ENCODE measurements around the gene PLEKHA1.

The PLEKHA1 gene

DNA sequence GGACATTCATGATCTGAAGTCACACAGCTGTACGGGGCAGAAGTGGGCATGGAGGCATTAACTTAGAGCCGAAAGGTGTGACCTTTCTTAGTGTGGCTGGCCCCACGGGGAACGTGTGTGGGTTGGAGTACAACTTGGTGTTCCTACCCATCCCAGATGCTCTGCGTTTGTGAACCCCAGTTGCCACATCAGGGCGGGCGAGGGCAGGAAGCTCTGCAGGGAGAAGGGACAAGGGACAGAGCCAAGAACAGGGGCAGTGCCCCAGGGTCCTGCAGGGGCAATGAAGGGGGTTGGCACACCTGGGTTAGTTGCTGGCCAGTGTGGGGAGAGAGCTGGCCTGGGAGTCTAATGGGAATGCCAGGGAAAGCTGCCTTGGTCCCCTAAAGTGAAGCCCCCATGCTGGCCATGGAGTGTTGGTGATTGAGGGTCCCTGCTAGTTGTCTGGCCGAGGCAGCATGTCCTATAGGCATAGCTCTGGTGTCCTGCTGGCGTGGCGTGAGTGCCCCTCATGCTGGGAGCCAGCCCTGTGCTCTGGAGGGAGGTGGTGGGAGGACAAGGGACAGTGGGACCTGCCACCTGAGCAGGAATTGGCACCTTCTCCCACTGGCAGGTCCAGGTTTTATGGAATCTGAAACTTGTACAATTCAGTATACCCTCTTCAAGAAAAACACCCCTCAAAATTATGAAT lies 105.8 kb downstream of the PLEKHA1 start:
- DNase-seq (ENCODE audit: low read depth in 3 of 3) = no peak

DNA sequence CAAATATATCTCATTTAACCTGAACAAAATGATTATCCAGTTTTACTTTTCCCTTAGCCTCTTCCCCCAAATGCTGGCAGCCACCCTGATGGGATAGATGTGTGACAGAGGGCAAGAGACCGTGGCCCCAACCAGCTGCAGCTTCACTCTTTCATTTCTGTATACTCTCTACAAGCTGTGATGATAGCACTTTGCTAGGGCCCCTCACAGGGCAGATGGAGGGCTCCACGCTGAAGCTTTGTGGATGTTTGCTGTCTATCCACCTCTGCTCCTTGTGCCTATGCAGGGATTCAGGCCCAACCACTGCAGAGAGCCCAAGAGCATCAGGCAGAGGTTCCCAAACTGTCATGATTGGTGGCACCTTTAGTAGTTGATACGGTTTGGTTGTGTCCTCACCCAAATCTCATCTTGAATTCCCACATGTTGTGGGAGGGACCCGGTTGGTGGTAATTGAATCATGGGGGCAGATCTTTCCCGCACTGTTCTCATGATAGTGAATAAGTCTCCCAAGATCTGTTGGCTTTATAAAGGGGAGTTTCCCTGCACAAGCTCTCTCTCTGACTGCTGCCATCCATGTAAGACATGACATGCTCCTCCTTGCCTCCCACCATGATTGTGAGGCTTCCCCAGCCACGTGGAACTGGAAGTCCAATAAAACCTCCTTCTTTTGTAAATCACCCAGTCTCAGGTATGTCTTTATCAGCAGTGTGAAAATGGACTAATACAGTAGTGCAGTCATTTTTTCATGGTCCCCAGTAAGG lies 107.0 kb downstream of the PLEKHA1 start:
- DNase-seq (ENCODE audit: low read depth in 3 of 3) = no peak
